Measurements from ENCODE around the gene PSKH1.

PSKH1 gene

GRCh38 chr16:67846320-67847063 lies 46.6 kb upstream of the PSKH1 start, which contains the start of gene NUTF2:
TSS of gene NUTF2 (plus strand) at chr16:67846933. CDS start at chr16:67865131, 18,198 bp downstream.
- peak within 1 kb of the TSS; percentile 96 for H3K27ac ChIP-seq
- ChIA-PET POLR2A (ENCODE audit: low non-redundant PET) (interaction anchor here (0.5 to 1.7 kb wide), 3 partner anchors 11 to 25 kb away, joined by 3 to 5 read pairs (median 3); no protein-coding TSS in a partner anchor), CTCF (interaction anchor here (0.6 to 3.8 kb wide), 4 partner anchors 30 to 332 kb away, joined by 3 to 20 read pairs (median 3); no protein-coding TSS in a partner anchor)
- DNase-seq (ENCODE audit: low spot score): peak; percentile 92
- no peak for TF ChIP-seq CTCF (conservative IDR thresholded peaks at IDR 0.05; ENCODE audit: low read depth)

GRCh38 chr16:67847064-67847861 lies 45.8 kb upstream of the PSKH1 start, which contains the start of gene CENPT:
TSS of gene CENPT (minus strand) at chr16:67847693. CDS start at chr16:67833859, 13,834 bp downstream.
- no peak for TF ChIP-seq CTCF (conservative IDR thresholded peaks at IDR 0.05; ENCODE audit: low read depth)
- DNase-seq (ENCODE audit: low spot score): peak; percentile 75
- H3K27ac ChIP-seq: peak within 1 kb of the TSS; percentile 96
- ChIA-PET CTCF (no interaction called here), POLR2A (ENCODE audit: low non-redundant PET) (interaction anchor here (1.0 kb wide), 1 partner anchor 24 kb away, joined by 3 read pairs; no protein-coding TSS in a partner anchor)

GRCh38 chr16:67848118-67848517 lies 44.9 kb upstream of the PSKH1 start:
- peak overlapping the region; percentile 96 for H3K27ac ChIP-seq
- no peak for DNase-seq (ENCODE audit: low spot score)
- no peak for TF ChIP-seq CTCF (conservative IDR thresholded peaks at IDR 0.05; ENCODE audit: low read depth)
- ChIA-PET POLR2A (ENCODE audit: low non-redundant PET) (no interaction called here), CTCF (interaction anchor here (0.6 kb wide), 1 partner anchor 301 kb away, joined by 3 read pairs; no protein-coding TSS in a partner anchor)

GRCh38 chr16:67853670-67854069 lies 39.4 kb upstream of the PSKH1 start:
- DNase-seq (ENCODE audit: low spot score): no peak
- CTCF ChIA-PET: interaction anchor here (1.1 to 1.2 kb wide), 2 partner anchors 18 to 30 kb away, joined by 4 to 7 read pairs; no protein-coding TSS in a partner anchor
- TF ChIP-seq CTCF (conservative IDR thresholded peaks at IDR 0.05; ENCODE audit: low read depth): no peak
- H3K27ac ChIP-seq: peak overlapping the region; percentile 38
- POLR2A ChIA-PET (ENCODE audit: low non-redundant PET): no interaction called here

- ChIA-PET POLR2A (ENCODE audit: low non-redundant PET) (no interaction called here), CTCF (interaction anchor here (0.8 kb wide), 1 partner anchor 17 kb away, joined by 4 read pairs; the partner anchor contains the start of gene EDC4)
- no peak for DNase-seq (ENCODE audit: low spot score)
- H3K27ac ChIP-seq: peak overlapping the region; percentile 79
- TF ChIP-seq CTCF (conservative IDR thresholded peaks at IDR 0.05; ENCODE audit: low read depth): no peak
Measured at GRCh38 chr16:67855789-67856188, 37.3 kb upstream of the PSKH1 start.

GRCh38 chr16:67856927-67857546 lies 36.0 kb upstream of the PSKH1 start:
- peak overlapping the region; percentile 79 for H3K27ac ChIP-seq
- TF ChIP-seq CTCF (conservative IDR thresholded peaks at IDR 0.05; ENCODE audit: low read depth): no peak
- CTCF ChIA-PET: interaction anchor here (0.6 to 1.2 kb wide), 2 partner anchors 68 to 185 kb away, joined by 3 to 4 read pairs; no protein-coding TSS in a partner anchor
- DNase-seq (ENCODE audit: low spot score): no peak
- POLR2A ChIA-PET (ENCODE audit: low non-redundant PET): no interaction called here

Data from RWPE1 (cell line).